ENCODE results near the gene MRTFA.
A peak's percentile ranks its signal among the peaks of the same experiment; 100 is the strongest.
"Not testable (repeated sequence)": the region's sequence is repeated elsewhere in the genome, so short reads cannot be mapped to it uniquely, and the experiment has no call there.

MRTFA gene

GRCh38 chr22:40636380-40637182 lies at the start of gene MRTFA:
TSS of gene MRTFA (minus strand) at chr22:40636719.
- no peaks in the 10 kb centered on the region for H3K9me3 ChIP-seq
- H3K36me3 ChIP-seq (replicated peaks), result no peaks in the 10 kb centered on the region
- peaks cover 9% of the 10 kb centered on the region for H3K4me1 ChIP-seq
- H3K4me3 ChIP-seq, result peak within 1 kb of the TSS; percentile 81
- in situ Hi-C loops (cut with MboI; ENCODE audit: low sequenced_read_pairs), result no loop called here
- peak; percentile 99 to 100 for DNase-seq (ENCODE audit: low spot score in 2 of 2)
- no peaks in the 10 kb centered on the region for H3K27me3 ChIP-seq (ENCODE audit: low read depth)

- no peak overlapping the region for H3K4me3 ChIP-seq
- DNase-seq (ENCODE audit: low spot score in 2 of 2), result no peak
- H3K9me3 ChIP-seq, result no peaks in the 10 kb centered on the region
- no peaks in the 10 kb centered on the region for H3K27me3 ChIP-seq (ENCODE audit: low read depth)
- in situ Hi-C loops (cut with MboI; ENCODE audit: low sequenced_read_pairs), result no loop called here
- peaks cover 3% of the 10 kb centered on the region for H3K4me1 ChIP-seq
- no peaks in the 10 kb centered on the region for H3K36me3 ChIP-seq (replicated peaks)
These were observed 48.9 kb upstream of the MRTFA start for GRCh38 chr22:40685406-40685805.

- no peak for DNase-seq (ENCODE audit: low spot score in 2 of 2)
- peaks cover 3% of the 10 kb centered on the region for H3K4me1 ChIP-seq
- no peak overlapping the region for H3K4me3 ChIP-seq
- peaks cover 3% of the 10 kb centered on the region; the same call in 1 of the 2 replicates for H3K27me3 ChIP-seq (ENCODE audit: low read depth)
- H3K36me3 ChIP-seq (replicated peaks), result no peaks in the 10 kb centered on the region
- in situ Hi-C loops (cut with MboI; ENCODE audit: low sequenced_read_pairs), result no loop called here
- H3K9me3 ChIP-seq, result no peaks in the 10 kb centered on the region
These were observed 48.2 kb upstream of the MRTFA start for GRCh38 chr22:40684728-40685127.

- no peak for DNase-seq (ENCODE audit: low spot score in 2 of 2)
- in situ Hi-C loops (cut with MboI; ENCODE audit: low sequenced_read_pairs), result no loop called here
These were observed 44.9 kb upstream of the MRTFA start for GRCh38 chr22:40681451-40681850.

GRCh38 chr22:40680819-40681183 lies 44.3 kb upstream of the MRTFA start:
- Histone ChIP-seq H3K36me3 (replicated peaks) (no peaks in the 10 kb centered on the region), H3K4me3 (no peak overlapping the region), H3K9me3 (no peaks in the 10 kb centered on the region), H3K4me1 (no peaks in the 10 kb centered on the region), H3K27me3 (ENCODE audit: low read depth) (peaks cover 6% of the 10 kb centered on the region; the same call in 1 of the 2 replicates)
- in situ Hi-C loops (cut with MboI; ENCODE audit: low sequenced_read_pairs), result no loop called here
- DNase-seq (ENCODE audit: low spot score in 2 of 2), result no peak

More at GRCh38 chr22:40681451-40681850, 44.9 kb upstream of the MRTFA start:
- H3K27me3 ChIP-seq (ENCODE audit: low read depth), result peaks cover 6% of the 10 kb centered on the region; the same call in 1 of the 2 replicates
- H3K9me3 ChIP-seq, result no peaks in the 10 kb centered on the region
- H3K4me3 ChIP-seq, result no peak overlapping the region
- no peaks in the 10 kb centered on the region for H3K36me3 ChIP-seq (replicated peaks)
- no peaks in the 10 kb centered on the region for H3K4me1 ChIP-seq

GRCh38 chr22:40679964-40680818 lies 43.7 kb upstream of the MRTFA start:
- in situ Hi-C loops (cut with MboI; ENCODE audit: low sequenced_read_pairs), result no loop called here
- Histone ChIP-seq H3K4me3 (no peak overlapping the region), H3K9me3 (no peaks in the 10 kb centered on the region), H3K36me3 (replicated peaks) (no peaks in the 10 kb centered on the region), H3K4me1 (no peaks in the 10 kb centered on the region), H3K27me3 (ENCODE audit: low read depth) (peaks cover 6% of the 10 kb centered on the region; the same call in 1 of the 2 replicates)
- DNase-seq (ENCODE audit: low spot score in 2 of 2), result no peak

GRCh38 chr22:40679249-40679963 lies 42.9 kb upstream of the MRTFA start, which contains the start of gene MCHR1:
TSS of gene MCHR1 (plus strand) at chr22:40679484. CDS start at chr22:40679653, 169 bp downstream.
- in situ Hi-C loops (cut with MboI; ENCODE audit: low sequenced_read_pairs), result no loop called here
- peaks cover 6% of the 10 kb centered on the region; the same call in 1 of the 2 replicates for H3K27me3 ChIP-seq (ENCODE audit: low read depth)
- no peak for DNase-seq (ENCODE audit: low spot score in 2 of 2)
- H3K4me3 ChIP-seq, result no peak within 1 kb of the TSS
- H3K4me1 ChIP-seq, result no peaks in the 10 kb centered on the region
- no peaks in the 10 kb centered on the region for H3K36me3 ChIP-seq (replicated peaks)
- H3K9me3 ChIP-seq, result no peaks in the 10 kb centered on the region

GRCh38 chr22:40678493-40679248 lies 42.2 kb upstream of the MRTFA start:
- no peaks in the 10 kb centered on the region for H3K4me1 ChIP-seq
- no peak overlapping the region for H3K4me3 ChIP-seq
- no peaks in the 10 kb centered on the region for H3K9me3 ChIP-seq
- H3K27me3 ChIP-seq (ENCODE audit: low read depth), result peaks cover 6% of the 10 kb centered on the region; the same call in 1 of the 2 replicates
- in situ Hi-C loops (cut with MboI; ENCODE audit: low sequenced_read_pairs), result no loop called here
- H3K36me3 ChIP-seq (replicated peaks), result no peaks in the 10 kb centered on the region
- no peak for DNase-seq (ENCODE audit: low spot score in 2 of 2)

GRCh38 chr22:40676644-40677043 lies 40.1 kb upstream of the MRTFA start:
- H3K4me3 ChIP-seq, result no peak overlapping the region
- H3K9me3 ChIP-seq, result no peaks in the 10 kb centered on the region
- H3K36me3 ChIP-seq (replicated peaks), result no peaks in the 10 kb centered on the region
- H3K27me3 ChIP-seq (ENCODE audit: low read depth), result peaks cover 6% of the 10 kb centered on the region; the same call in 1 of the 2 replicates
- H3K4me1 ChIP-seq, result no peaks in the 10 kb centered on the region
- in situ Hi-C loops (cut with MboI; ENCODE audit: low sequenced_read_pairs), result no loop called here
- DNase-seq (ENCODE audit: low spot score in 2 of 2), result no peak

GRCh38 chr22:40676166-40676565 lies 39.6 kb upstream of the MRTFA start:
- H3K4me1 ChIP-seq; H3K9me3 ChIP-seq; H3K4me3 ChIP-seq; DNase-seq (ENCODE audit: low spot score in 2 of 2); in situ Hi-C loops (cut with MboI; ENCODE audit: low sequenced_read_pairs); H3K27me3 ChIP-seq (ENCODE audit: low read depth); H3K36me3 ChIP-seq (replicated peaks): not testable (repeated sequence)

GRCh38 chr22:40674274-40674673 lies 37.8 kb upstream of the MRTFA start:
- DNase-seq (ENCODE audit: low spot score in 2 of 2), result no peak
- Histone ChIP-seq H3K9me3 (no peaks in the 10 kb centered on the region), H3K36me3 (replicated peaks) (no peaks in the 10 kb centered on the region), H3K4me3 (no peak overlapping the region), H3K27me3 (ENCODE audit: low read depth) (no peaks in the 10 kb centered on the region), H3K4me1 (no peaks in the 10 kb centered on the region)
- in situ Hi-C loops (cut with MboI; ENCODE audit: low sequenced_read_pairs), result no loop called here

- Histone ChIP-seq H3K27me3 (ENCODE audit: low read depth) (no peaks in the 10 kb centered on the region), H3K4me1 (no peaks in the 10 kb centered on the region), H3K9me3 (no peaks in the 10 kb centered on the region), H3K4me3 (no peak overlapping the region), H3K36me3 (replicated peaks) (no peaks in the 10 kb centered on the region)
- no peak for DNase-seq (ENCODE audit: low spot score in 2 of 2)
- in situ Hi-C loops (cut with MboI; ENCODE audit: low sequenced_read_pairs), result no loop called here
These were observed 36.5 kb upstream of the MRTFA start for GRCh38 chr22:40673017-40673416.

- H3K4me1 ChIP-seq, result no peaks in the 10 kb centered on the region
- no peaks in the 10 kb centered on the region for H3K9me3 ChIP-seq
- in situ Hi-C loops (cut with MboI; ENCODE audit: low sequenced_read_pairs), result no loop called here
- no peaks in the 10 kb centered on the region for H3K36me3 ChIP-seq (replicated peaks)
- DNase-seq (ENCODE audit: low spot score in 2 of 2), result no peak
- no peaks in the 10 kb centered on the region for H3K27me3 ChIP-seq (ENCODE audit: low read depth)
- H3K4me3 ChIP-seq, result no peak overlapping the region
These were observed 35.4 kb upstream of the MRTFA start for GRCh38 chr22:40671796-40672360.

Data from HAP-1 (cell line).